Cardiac muscle cell (in vitro differentiated cells and primary cell): Measurements from ENCODE around the gene FBRSL1. TPM values are rescaled to one million over a fixed set of nuclear protein-coding genes. Genes with fewer than 3 reads are reported as not detected.

Experiments used
- DNase-seq, 2 donors: peaks; one replicate each; pipeline versions ENCODE4 v3.0.0 to v3.0.0-alpha.2; 2010 to 2017; ENCODE audit warnings: low read depth in 1 of 2, low spot score in 1 of 2
- H3K27ac ChIP-seq: fragments of 200-600 bp; sonication (generic); 2 replicates; pipeline ENCODE4 v1.5.1; 2016
- H3K27me3 ChIP-seq: fragments of 200-600 bp; sonication (generic); 2 replicates; pipeline ENCODE4 v1.6.0; 2016; ENCODE audit warnings: control low read depth
- H3K36me3 ChIP-seq: fragments of 200-600 bp; sonication (generic); 2 replicates; pipeline ENCODE4 v1.5.1; 2016; ENCODE audit warnings: control low read depth
- H3K4me1 ChIP-seq: fragments of 200-600 bp; sonication (generic); 2 replicates; pipeline ENCODE4 v1.8.1; 2017; ENCODE audit warnings: low read depth, mild to moderate bottlenecking, mixed run types
- H3K4me3 ChIP-seq: fragments of 200-600 bp; sonication (generic); 2 replicates; pipeline ENCODE4 v1.5.1; 2016; ENCODE audit warnings: mild to moderate bottlenecking
- H3K9me3 ChIP-seq: fragments of 200-600 bp; sonication (generic); 2 replicates; pipeline ENCODE4 v1.5.1; 2017; ENCODE audit warnings: low read depth, mild to moderate bottlenecking, control low read depth
- CTCF ChIP-seq: IDR thresholded peaks from 2 replicates; pipeline ENCODE4 v1.5.1; 2012; ENCODE audit warnings: low read depth, mild to moderate bottlenecking, low read length
- polyA plus RNA-seq: library from polyadenylated mRNA; unstranded; fragments of >200 nt; fragmentation: Nextera tagmentation; extraction: Ambion mirVana; gene quantifications from 2 replicates; pipeline ENCODE4 v1.2.1, GENCODE V29; 2016
- total RNA-seq: library from RNA; depleted of rRNA; stranded (reverse); fragments of >200 nt; gene quantifications from 2 replicates; pipeline ENCODE4 v1.2.3, GENCODE V29; 2016

Gene FBRSL1
- total and polyA plus RNA-seq, 2 experiments from 2014 or later, result 37.3 to 45.0 TPM

GRCh38 chr12:132448463-132448820, 41.5 kb upstream of the FBRSL1 start:
- DNase-seq, result no peak
- Histone ChIP-seq H3K27me3 (peaks cover 9% of the 10 kb centered on the region), H3K27ac (no peak overlapping the region), H3K4me1 (no peaks in the 10 kb centered on the region), H3K4me3 (no peak overlapping the region), H3K9me3 (no peaks in the 10 kb centered on the region), H3K36me3 (no peaks in the 10 kb centered on the region)
- no peak for TF ChIP-seq CTCF

- no peak overlapping the region for H3K27ac ChIP-seq
- H3K27me3 ChIP-seq, result peaks cover 9% of the 10 kb centered on the region
- no peak overlapping the region for H3K4me3 ChIP-seq
- no peaks in the 10 kb centered on the region for H3K36me3 ChIP-seq
- no peak for DNase-seq
- TF ChIP-seq CTCF, result no peak
- no peaks in the 10 kb centered on the region for H3K9me3 ChIP-seq
- no peaks in the 10 kb centered on the region for H3K4me1 ChIP-seq
Measured at GRCh38 chr12:132449565-132450417, 40.2 kb upstream of the FBRSL1 start.

GRCh38 chr12:132450418-132451171, 39.4 kb upstream of the FBRSL1 start:
- Histone ChIP-seq H3K36me3 (no peaks in the 10 kb centered on the region), H3K27me3 (peaks cover 9% of the 10 kb centered on the region), H3K4me3 (no peak overlapping the region), H3K9me3 (no peaks in the 10 kb centered on the region), H3K27ac (no peak overlapping the region), H3K4me1 (no peaks in the 10 kb centered on the region)
- no peak for TF ChIP-seq CTCF
- no peak for DNase-seq

GRCh38 chr12:132451172-132451835, 38.6 kb upstream of the FBRSL1 start:
- DNase-seq, result no peak
- Histone ChIP-seq H3K9me3 (no peaks in the 10 kb centered on the region), H3K27me3 (peaks cover 9% of the 10 kb centered on the region), H3K36me3 (no peaks in the 10 kb centered on the region), H3K4me3 (no peak overlapping the region), H3K27ac (no peak overlapping the region), H3K4me1 (no peaks in the 10 kb centered on the region)
- TF ChIP-seq CTCF, result no peak

GRCh38 chr12:132451836-132452195, 38.1 kb upstream of the FBRSL1 start:
- Histone ChIP-seq H3K4me3 (no peak overlapping the region), H3K36me3 (no peaks in the 10 kb centered on the region), H3K4me1 (no peaks in the 10 kb centered on the region), H3K9me3 (no peaks in the 10 kb centered on the region), H3K27ac (no peak overlapping the region), H3K27me3 (peaks cover 9% of the 10 kb centered on the region)
- DNase-seq, result no peak
- no peak for TF ChIP-seq CTCF
